WI38 (cell line): ENCODE results near the gene PPP3R1.

ENCODE experiments used
- H3K4me3 ChIP-seq: 2 replicates; pipeline ENCODE4 v1.5.1; 2011; ENCODE audit warnings: low read depth, mild to moderate bottlenecking, control low read depth, low read length
- CTCF ChIP-seq: IDR thresholded peaks from 2 replicates; pipeline ENCODE4 v1.5.1; 2012; ENCODE audit warnings: low read depth, mild to moderate bottlenecking, control low read depth, low read length

PPP3R1 gene

GRCh38 chr2:68222287-68222686, 30.0 kb downstream of the PPP3R1 start:
- no peak for TF ChIP-seq CTCF
- H3K4me3 ChIP-seq, result no peak overlapping the region

GRCh38 chr2:68218343-68218901, 33.9 kb downstream of the PPP3R1 start:
- H3K4me3 ChIP-seq, result no peak overlapping the region
- no peak for TF ChIP-seq CTCF

- no peak overlapping the region for H3K4me3 ChIP-seq
- TF ChIP-seq CTCF, result no peak
Observed at GRCh38 chr2:68217729-68218128, 34.6 kb downstream of the PPP3R1 start.

GRCh38 chr2:68216454-68217310, 35.6 kb downstream of the PPP3R1 start:
- no peak overlapping the region for H3K4me3 ChIP-seq
- TF ChIP-seq CTCF, result no peak

GRCh38 chr2:68214381-68214780, 38.0 kb downstream of the PPP3R1 start:
- no peak for TF ChIP-seq CTCF
- no peak overlapping the region for H3K4me3 ChIP-seq

GRCh38 chr2:68206793-68207192, 45.5 kb downstream of the PPP3R1 start:
- H3K4me3 ChIP-seq, result no peak overlapping the region
- TF ChIP-seq CTCF, result no peak

- no peak for TF ChIP-seq CTCF
- H3K4me3 ChIP-seq, result no peak overlapping the region
Observed at GRCh38 chr2:68203587-68203986, 48.7 kb downstream of the PPP3R1 start.
